ENCODE measurements around the gene SPAG5. TPM values are rescaled to one million over a fixed set of nuclear protein-coding genes. Genes with fewer than 3 reads are reported as not detected.

SPAG5 gene, protein sequence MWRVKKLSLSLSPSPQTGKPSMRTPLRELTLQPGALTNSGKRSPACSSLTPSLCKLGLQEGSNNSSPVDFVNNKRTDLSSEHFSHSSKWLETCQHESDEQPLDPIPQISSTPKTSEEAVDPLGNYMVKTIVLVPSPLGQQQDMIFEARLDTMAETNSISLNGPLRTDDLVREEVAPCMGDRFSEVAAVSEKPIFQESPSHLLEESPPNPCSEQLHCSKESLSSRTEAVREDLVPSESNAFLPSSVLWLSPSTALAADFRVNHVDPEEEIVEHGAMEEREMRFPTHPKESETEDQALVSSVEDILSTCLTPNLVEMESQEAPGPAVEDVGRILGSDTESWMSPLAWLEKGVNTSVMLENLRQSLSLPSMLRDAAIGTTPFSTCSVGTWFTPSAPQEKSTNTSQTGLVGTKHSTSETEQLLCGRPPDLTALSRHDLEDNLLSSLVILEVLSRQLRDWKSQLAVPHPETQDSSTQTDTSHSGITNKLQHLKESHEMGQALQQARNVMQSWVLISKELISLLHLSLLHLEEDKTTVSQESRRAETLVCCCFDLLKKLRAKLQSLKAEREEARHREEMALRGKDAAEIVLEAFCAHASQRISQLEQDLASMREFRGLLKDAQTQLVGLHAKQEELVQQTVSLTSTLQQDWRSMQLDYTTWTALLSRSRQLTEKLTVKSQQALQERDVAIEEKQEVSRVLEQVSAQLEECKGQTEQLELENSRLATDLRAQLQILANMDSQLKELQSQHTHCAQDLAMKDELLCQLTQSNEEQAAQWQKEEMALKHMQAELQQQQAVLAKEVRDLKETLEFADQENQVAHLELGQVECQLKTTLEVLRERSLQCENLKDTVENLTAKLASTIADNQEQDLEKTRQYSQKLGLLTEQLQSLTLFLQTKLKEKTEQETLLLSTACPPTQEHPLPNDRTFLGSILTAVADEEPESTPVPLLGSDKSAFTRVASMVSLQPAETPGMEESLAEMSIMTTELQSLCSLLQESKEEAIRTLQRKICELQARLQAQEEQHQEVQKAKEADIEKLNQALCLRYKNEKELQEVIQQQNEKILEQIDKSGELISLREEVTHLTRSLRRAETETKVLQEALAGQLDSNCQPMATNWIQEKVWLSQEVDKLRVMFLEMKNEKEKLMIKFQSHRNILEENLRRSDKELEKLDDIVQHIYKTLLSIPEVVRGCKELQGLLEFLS
- total RNA-seq = 4.0 and 4.3 TPM in 2 replicates

GRCh38 chr17:28598799-28599310, at the start of gene SPAG5:
TSS of gene SPAG5 (minus strand) at chr17:28599025. CDS start at chr17:28598946, 79 bp downstream.

DNA sequence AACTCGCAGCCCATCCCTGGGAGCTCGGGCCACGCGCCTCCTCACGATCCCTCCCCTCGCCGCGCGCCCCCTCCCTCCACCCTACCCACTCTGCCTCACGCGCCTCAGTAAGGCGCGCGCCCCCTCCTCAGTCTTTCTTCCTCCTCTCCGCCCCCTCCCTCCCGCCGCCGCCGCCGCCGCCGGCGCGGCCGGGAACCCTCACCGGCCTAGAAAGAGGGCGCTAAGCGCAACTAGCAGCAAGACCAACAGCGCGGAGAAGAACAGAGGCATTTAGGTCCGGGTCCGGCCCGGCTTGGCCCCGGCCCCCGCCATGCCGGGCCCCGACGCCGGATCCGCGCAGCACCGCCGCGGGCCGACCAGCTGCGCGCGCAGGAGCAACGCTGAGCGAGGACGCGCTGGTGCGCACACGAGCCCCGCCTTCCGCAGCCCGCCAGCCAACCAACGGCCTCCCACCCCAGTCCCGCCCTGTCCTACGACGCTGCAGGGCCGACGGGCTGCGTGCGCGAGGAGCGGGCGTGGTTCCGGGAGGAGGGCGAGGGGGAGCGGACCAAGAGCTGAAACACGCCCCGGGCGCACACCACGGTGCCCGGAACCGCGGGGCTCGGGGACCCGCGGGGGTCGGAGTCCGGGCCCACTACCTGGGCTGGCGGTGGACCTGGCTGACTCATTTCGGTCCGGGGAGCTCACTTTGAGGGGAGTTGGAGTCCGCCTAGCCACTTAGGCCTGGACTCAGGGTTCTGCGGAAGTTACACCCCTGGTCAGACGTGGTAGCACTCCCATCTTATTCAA, 46.2 kb upstream of the SPAG5 start, which contains the start of gene BLTP2:
Gene BLTP2 (minus strand): TSS at position 372 of the 789 bp plus-strand sequence. CDS start 102 bp downstream, at position 270.

GRCh38 chr17:28613931-28614381, 15.1 kb upstream of the SPAG5 start, which contains the start of gene RSKR:
TSS of gene RSKR (minus strand) at chr17:28614185. CDS start at chr17:28614161, 24 bp downstream.

GRCh38 chr17:28576758-28577465, 21.9 kb downstream of the SPAG5 start, which contains the start of gene ALDOC:
TSS of gene ALDOC (minus strand) at chr17:28576895. CDS start at chr17:28575532, 1,363 bp downstream.

GRCh38 chr17:28571361-28572122, 27.3 kb downstream of the SPAG5 start, which contains the start of gene PIGS:
TSS of gene PIGS (minus strand) at chr17:28571524. CDS start at chr17:28571496, 28 bp downstream.

GRCh38 chr17:28552176-28552999, 46.4 kb downstream of the SPAG5 start, which contains the start of gene UNC119:
TSS of gene UNC119 (minus strand) at chr17:28552624. CDS start at chr17:28552557, 67 bp downstream.

Other genes with a start within 250 kb of the SPAG5 start
- gene POLDIP2, start 241.5 kb downstream of the SPAG5 start, total RNA-seq = 58.3 and 78.0 TPM in 2 replicates
- gene SEBOX, start 233.8 kb downstream of the SPAG5 start, total RNA-seq = not detected in 2 replicates
- 1.4 and 3.5 TPM in 2 replicates for gene VTN, start 228.7 kb downstream of the SPAG5 start, total RNA-seq
- 9.7 and 14.7 TPM in 2 replicates for gene SARM1, start 227.3 kb downstream of the SPAG5 start, total RNA-seq
- 3.7 and 3.9 TPM in 2 replicates for gene SLC46A1, start 192.8 kb downstream of the SPAG5 start, total RNA-seq
- not detected in 2 replicates for gene SLC13A2, start 125.4 kb downstream of the SPAG5 start, total RNA-seq
- gene FOXN1, start 92.7 kb downstream of the SPAG5 start, total RNA-seq = not detected in 2 replicates
- 23.6 and 27.8 TPM in 2 replicates for gene UNC119, start 46.4 kb downstream of the SPAG5 start, total RNA-seq
- 46.3 and 60.7 TPM in 2 replicates for gene PIGS, start 27.5 kb downstream of the SPAG5 start, total RNA-seq
- gene ALDOC, start 22.1 kb downstream of the SPAG5 start, total RNA-seq = 93.7 and 95.1 TPM in 2 replicates
- gene RSKR, start 15.2 kb upstream of the SPAG5 start, total RNA-seq = 0.68 and 2.8 TPM in 2 replicates
- 74.2 and 90.4 TPM in 2 replicates for gene BLTP2, start 46.1 kb upstream of the SPAG5 start, total RNA-seq
- 48.0 and 75.1 TPM in 2 replicates for gene SDF2, start 62.9 kb upstream of the SPAG5 start, total RNA-seq
- 38.2 and 55.4 TPM in 2 replicates for gene SUPT6H, start 63.2 kb upstream of the SPAG5 start, total RNA-seq
- gene PROCA1, start 112.9 kb upstream of the SPAG5 start, total RNA-seq = 1.0 and 1.9 TPM in 2 replicates
- 203 and 253 TPM in 2 replicates for gene RAB34, start 118.8 kb upstream of the SPAG5 start, total RNA-seq
- 666 and 767 TPM in 2 replicates for gene RPL23A, start 121.0 kb upstream of the SPAG5 start, total RNA-seq
- gene TLCD1, start 127.2 kb upstream of the SPAG5 start, total RNA-seq = 7.0 and 11.3 TPM in 2 replicates
- 2.8 and 3.3 TPM in 2 replicates for gene NEK8, start 129.8 kb upstream of the SPAG5 start, total RNA-seq
- gene TRAF4, start 145.0 kb upstream of the SPAG5 start, total RNA-seq = 8.7 and 10.7 TPM in 2 replicates
- gene FAM222B, start 243.8 kb upstream of the SPAG5 start, total RNA-seq = 7.8 and 9.2 TPM in 2 replicates

Measured in cardiac ventricle fibroblast (primary cell).